Urinary bladder (tissue), 4 donors: ENCODE results near the gene SYNGR2. TPM values are rescaled to one million over a fixed set of nuclear protein-coding genes. Genes with fewer than 3 reads are reported as not detected.

Experiments
- DNase-seq: peaks from one replicate; pipeline ENCODE4 v3.0.0-alpha.2; 2015; ENCODE audit errors: extremely low spot score
- H3K27ac ChIP-seq: one replicate; pipeline ENCODE4 v1.5.1; 2013; ENCODE audit warnings: low read depth, mild to moderate bottlenecking, moderate library complexity
- H3K36me3 ChIP-seq: one replicate; pipeline ENCODE4 v1.6.1; 2013; ENCODE audit warnings: mild to moderate bottlenecking, moderate library complexity; ENCODE audit not compliant: insufficient read depth
- H3K4me1 ChIP-seq: one replicate; pipeline ENCODE4 v1.6.1; 2013; ENCODE audit warnings: mild to moderate bottlenecking, moderate library complexity; ENCODE audit not compliant: insufficient read depth
- H3K4me3 ChIP-seq: one replicate; pipeline ENCODE4 v1.5.1; 2013; ENCODE audit warnings: low read depth, low read length
- WGBS: extraction: QIAGEN DNeasy Blood & Tissue Kit; methylation state at CpG from one replicate; pipeline ENCODE4 v1.1.7; 2013; 5-methylcytosine and 5-hydroxymethylcytosine counted together
- polyA plus RNA-seq: library from polyadenylated mRNA; stranded (reverse); fragments of 200-250 nt; gene quantifications from one replicate; pipeline ENCODE4 v1.2.3, GENCODE V29; 2013
- small RNA-seq: library from RNA; depleted of rRNA; stranded (forward); fragments of <200 nt; gene quantifications from one replicate; pipeline ENCODE3, GENCODE V24; 2014
- total RNA-seq: library from RNA; depleted of rRNA; stranded (reverse); fragments of >200 nt; gene quantifications from one replicate; pipeline ENCODE4 v1.2.3, GENCODE V29; 2014
- donor health status: healthy with polysubstance abuse.
- donor health status: healthy.

Gene SYNGR2
- total and polyA plus RNA-seq, 2 donors = 15.0 to 79.7 TPM

DNA sequence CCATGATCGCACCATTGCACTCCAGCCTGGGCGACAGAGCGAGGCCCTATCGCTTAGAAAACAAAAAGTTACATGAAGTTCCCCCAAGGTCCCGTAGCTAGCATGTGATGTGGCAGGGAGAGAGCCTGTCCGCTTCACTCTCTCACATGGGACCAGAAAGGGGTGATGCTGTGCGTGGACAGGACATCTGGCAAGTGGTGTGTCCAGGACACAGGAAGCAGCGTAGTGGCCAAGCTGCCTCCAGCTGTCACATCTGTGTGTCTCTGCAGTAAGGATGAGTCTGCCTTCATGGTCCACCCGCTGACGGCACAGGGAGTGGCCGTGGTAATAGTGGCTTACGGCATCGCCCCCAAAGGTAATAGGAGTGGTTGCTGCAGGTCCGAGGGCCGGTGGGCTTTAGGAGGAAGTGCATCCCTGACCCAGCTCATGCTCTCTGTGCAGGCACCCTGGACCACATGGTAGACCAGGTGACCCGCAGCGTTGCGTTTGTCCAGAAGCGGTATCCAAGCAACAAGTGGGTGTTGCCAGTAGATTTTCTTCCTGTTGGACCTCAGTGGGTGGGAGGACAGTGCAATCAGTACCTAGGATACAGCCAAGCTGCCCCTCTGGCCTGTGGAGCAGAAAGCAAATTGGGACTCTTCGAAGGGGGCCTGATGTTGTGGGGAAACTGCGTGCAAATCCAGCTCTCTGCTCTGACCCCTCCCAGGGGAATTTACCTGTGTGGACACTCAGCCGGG, 36.2 kb downstream of the SYNGR2 start:
- DNase-seq = no peak
- WGBS = 92% methylated on average over 22 of the region's 22 CpGs
- Histone ChIP-seq H3K4me1 (no peaks in the 10 kb centered on the region), H3K4me3 (no peak overlapping the region), H3K36me3 (peaks cover 2% of the 10 kb centered on the region), H3K27ac (no peak overlapping the region)

DNA sequence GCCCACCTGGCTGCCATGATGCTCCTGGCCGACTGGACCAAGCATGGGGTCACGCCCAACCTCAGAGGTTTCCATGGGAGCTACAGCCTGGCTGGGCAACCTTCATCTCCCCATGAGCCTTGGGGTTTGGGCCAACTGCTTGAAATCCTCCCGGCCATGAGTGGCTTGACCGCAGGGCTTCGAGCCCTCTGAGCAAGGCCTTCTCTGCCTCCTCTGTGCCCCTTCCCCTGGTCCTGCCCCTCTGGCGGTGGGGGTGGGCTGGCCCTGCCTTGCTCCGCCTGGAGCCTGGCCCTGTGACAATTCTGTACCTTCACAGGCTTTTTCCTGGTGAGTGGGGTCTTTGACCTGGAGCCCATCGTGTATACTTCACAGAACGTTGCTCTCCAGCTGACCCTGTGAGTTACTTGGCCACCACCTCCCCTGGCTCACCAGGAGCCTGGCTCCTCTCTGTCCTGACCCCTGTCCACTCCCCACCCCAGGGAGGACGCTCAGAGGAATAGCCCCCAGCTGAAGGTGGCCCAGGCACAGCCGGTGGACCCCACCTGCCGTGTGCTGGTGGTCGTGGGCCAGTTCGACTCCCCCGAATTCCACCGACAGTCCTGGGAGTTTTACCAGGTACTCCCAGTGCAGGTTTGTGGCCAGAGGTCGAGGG, 36.9 kb downstream of the SYNGR2 start:
- WGBS = 91% methylated on average over 17 of the region's 17 CpGs
- Histone ChIP-seq H3K36me3 (peaks cover 2% of the 10 kb centered on the region), H3K27ac (no peak overlapping the region), H3K4me3 (no peak overlapping the region), H3K4me1 (no peaks in the 10 kb centered on the region)
- no peak for DNase-seq

DNA sequence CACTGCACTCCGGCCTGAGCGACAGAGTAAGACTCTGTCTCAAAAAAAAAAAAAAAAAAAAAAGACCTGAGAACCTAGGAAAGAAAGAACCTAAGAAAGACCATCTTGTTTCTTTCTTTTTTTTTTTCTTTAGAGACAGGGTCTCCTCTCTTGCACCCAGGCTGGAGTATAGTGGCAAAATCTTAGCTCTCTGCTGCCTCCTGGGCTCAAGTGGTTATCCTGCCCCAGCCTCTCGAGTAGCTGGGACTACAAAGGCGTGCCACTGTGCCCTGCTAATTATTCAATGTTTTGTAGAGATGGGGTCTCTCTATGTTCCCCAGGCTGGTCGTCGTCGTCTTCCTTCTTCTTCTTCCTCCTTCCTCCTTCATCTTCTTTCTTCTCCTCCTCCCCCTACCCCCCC, 37.9 kb downstream of the SYNGR2 start:
- no peak overlapping the region for H3K27ac ChIP-seq
- no peaks in the 10 kb centered on the region for H3K4me1 ChIP-seq
- H3K36me3 ChIP-seq = peaks cover 2% of the 10 kb centered on the region
- H3K4me3 ChIP-seq = no peak overlapping the region
- no peak for DNase-seq
- 78% methylated on average over 7 of the region's 7 CpGs for WGBS

DNA sequence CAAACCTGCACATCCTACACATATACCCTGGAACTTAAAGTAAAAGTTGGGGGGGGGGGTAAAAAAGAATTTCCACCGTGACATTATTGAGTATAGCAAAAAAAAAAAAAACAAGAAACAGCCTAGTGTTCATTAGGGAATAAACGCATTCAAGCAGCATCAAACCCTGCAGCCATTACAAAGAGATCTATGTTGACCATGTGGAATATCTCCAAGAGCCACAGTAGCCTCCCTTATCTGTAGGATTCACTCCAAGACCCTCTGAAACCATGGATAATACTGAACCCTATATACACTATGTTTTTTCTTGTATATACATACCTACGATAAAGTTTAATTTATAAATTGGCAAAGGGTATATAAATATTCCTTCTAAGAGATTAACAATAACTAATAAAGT, 40.1 kb downstream of the SYNGR2 start:
- DNase-seq = no peak
- no peaks in the 10 kb centered on the region for H3K4me1 ChIP-seq
- H3K36me3 ChIP-seq = peaks cover 2% of the 10 kb centered on the region
- 51% methylated on average over 3 of the region's 3 CpGs for WGBS
- no peak overlapping the region for H3K4me3 ChIP-seq
- H3K27ac ChIP-seq = no peak overlapping the region

DNA sequence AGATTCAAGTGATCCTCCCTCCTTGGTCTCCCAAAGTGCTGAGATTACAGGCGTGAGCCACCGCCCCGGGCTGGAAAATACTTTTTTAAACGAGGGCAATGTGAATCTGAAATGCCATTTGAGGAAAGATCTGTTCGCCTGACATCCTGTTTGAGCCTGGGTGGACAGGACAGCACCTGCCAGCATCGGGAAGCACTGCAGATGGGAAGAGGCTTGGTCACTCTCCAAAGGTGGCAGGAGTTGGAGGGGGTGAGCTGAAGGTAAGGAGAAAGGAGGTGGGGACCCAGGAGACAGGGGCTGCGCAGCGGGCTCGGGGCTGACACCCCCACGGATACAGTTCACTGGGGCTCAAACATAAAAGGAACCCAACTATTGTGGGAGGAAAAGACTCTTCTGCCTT, 41.7 kb downstream of the SYNGR2 start:
- Histone ChIP-seq H3K4me1 (peaks cover 2% of the 10 kb centered on the region), H3K4me3 (no peak overlapping the region), H3K36me3 (peaks cover 2% of the 10 kb centered on the region), H3K27ac (no peak overlapping the region)
- WGBS = 89% methylated on average over 10 of the region's 10 CpGs
- no peak for DNase-seq

DNA sequence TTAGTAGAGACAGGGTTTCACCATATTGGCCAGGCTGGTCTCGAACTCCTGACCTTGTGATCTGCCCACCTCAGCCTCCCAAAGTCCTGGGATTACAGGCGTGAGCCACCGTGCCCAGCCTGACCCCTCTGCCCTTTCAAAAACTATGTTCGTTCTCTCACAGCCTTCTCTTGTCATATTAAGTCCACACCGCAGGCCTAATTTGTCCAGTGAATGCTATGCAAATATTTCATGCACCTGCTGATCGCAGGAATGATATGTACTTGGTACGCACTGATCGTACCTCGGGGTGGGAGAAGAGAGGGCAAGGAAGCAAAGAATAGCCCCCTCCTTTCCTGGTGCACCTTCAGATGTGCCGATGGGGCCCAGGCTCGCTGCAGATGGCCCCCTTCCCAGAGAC, 42.7 kb downstream of the SYNGR2 start:
- whole genome bisulfite sequencing = 78% methylated on average over 11 of the region's 11 CpGs
- H3K4me1 ChIP-seq = peaks cover 2% of the 10 kb centered on the region
- no peak overlapping the region for H3K4me3 ChIP-seq
- H3K27ac ChIP-seq = no peak overlapping the region
- H3K36me3 ChIP-seq = peaks cover 2% of the 10 kb centered on the region
- no peak for DNase-seq

DNA sequence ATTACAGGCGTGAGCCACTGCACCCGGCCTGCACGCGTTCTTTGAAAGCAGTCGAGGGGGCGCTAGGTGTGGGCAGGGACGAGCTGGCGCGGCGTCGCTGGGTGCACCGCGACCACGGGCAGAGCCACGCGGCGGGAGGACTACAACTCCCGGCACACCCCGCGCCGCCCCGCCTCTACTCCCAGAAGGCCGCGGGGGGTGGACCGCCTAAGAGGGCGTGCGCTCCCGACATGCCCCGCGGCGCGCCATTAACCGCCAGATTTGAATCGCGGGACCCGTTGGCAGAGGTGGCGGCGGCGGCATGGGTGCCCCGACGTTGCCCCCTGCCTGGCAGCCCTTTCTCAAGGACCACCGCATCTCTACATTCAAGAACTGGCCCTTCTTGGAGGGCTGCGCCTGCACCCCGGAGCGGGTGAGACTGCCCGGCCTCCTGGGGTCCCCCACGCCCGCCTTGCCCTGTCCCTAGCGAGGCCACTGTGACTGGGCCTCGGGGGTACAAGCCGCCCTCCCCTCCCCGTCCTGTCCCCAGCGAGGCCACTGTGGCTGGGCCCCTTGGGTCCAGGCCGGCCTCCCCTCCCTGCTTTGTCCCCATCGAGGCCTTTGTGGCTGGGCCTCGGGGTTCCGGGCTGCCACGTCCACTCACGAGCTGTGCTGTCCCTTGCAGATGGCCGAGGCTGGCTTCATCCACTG, 45.8 kb downstream of the SYNGR2 start, which contains the start of gene BIRC5:
Gene BIRC5, plus strand, starts transcription at position 238 of the 690 bp plus-strand sequence. Its CDS starts 64 bp downstream, at position 302.
- WGBS = under 1% methylated on average over 60 of the region's 60 CpGs
- Histone ChIP-seq H3K36me3 (no peaks in the 10 kb centered on the region), H3K4me1 (peaks cover 2% of the 10 kb centered on the region), H3K4me3 (peak within 1 kb of the TSS; percentile 14), H3K27ac (no peak within 1 kb of the TSS)
- peak; percentile 61 for DNase-seq

DNA sequence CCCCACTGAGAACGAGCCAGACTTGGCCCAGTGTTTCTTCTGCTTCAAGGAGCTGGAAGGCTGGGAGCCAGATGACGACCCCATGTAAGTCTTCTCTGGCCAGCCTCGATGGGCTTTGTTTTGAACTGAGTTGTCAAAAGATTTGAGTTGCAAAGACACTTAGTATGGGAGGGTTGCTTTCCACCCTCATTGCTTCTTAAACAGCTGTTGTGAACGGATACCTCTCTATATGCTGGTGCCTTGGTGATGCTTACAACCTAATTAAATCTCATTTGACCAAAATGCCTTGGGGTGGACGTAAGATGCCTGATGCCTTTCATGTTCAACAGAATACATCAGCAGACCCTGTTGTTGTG, 46.3 kb downstream of the SYNGR2 start:
- H3K27ac ChIP-seq = no peak overlapping the region
- peaks cover 2% of the 10 kb centered on the region for H3K4me1 ChIP-seq
- H3K36me3 ChIP-seq = no peaks in the 10 kb centered on the region
- DNase-seq = no peak
- 11% methylated on average over 5 of the region's 5 CpGs for WGBS
- H3K4me3 ChIP-seq = no peak overlapping the region

DNA sequence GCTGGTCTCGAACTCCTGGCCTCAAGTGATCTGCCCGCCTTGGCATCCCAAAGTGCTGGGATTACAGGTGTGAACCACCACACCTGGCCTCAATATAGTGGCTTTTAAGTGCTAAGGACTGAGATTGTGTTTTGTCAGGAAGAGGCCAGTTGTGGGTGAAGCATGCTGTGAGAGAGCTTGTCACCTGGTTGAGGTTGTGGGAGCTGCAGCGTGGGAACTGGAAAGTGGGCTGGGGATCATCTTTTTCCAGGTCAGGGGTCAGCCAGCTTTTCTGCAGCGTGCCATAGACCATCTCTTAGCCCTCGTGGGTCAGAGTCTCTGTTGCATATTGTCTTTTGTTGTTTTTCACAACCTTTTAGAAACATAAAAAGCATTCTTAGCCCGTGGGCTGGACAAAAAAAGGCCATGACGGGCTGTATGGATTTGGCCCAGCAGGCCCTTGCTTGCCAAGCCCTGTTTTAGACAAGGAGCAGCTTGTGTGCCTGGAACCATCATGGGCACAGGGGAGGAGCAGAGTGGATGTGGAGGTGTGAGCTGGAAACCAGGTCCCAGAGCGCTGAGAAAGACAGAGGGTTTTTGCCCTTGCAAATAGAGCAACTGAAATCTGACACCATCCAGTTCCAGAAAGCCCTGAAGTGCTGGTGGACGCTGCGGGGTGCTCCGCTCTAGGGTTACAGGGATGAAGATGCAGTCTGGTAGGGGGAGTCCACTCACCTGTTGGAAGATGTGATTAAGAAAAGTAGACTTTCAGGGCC, 51.2 kb downstream of the SYNGR2 start:
- no peaks in the 10 kb centered on the region for H3K36me3 ChIP-seq
- H3K4me3 ChIP-seq = no peak overlapping the region
- H3K27ac ChIP-seq = no peak overlapping the region
- no peaks in the 10 kb centered on the region for H3K4me1 ChIP-seq
- DNase-seq = no peak
- 86% methylated on average over 11 of the region's 11 CpGs for WGBS

Small RNAs within 50 kb of the gene (small RNA-seq; reads per million reads assigned to genes)
- not detected for gene AC087645.1

Other genes starting within 250 kb of the SYNGR2 start
- 17.8 TPM for gene TNRC6C, start 209.9 kb upstream of the SYNGR2 start, total RNA-seq
- 7.1 TPM for gene TNRC6C, start 209.9 kb upstream of the SYNGR2 start, polyA plus RNA-seq
- gene TMC6, start 39.8 kb upstream of the SYNGR2 start, total RNA-seq = 19.5 TPM
- 23.4 TPM for gene TMC6, start 39.8 kb upstream of the SYNGR2 start, polyA plus RNA-seq
- gene TMC8, start 37.8 kb upstream of the SYNGR2 start, total RNA-seq = 2.7 TPM
- gene TMC8, start 37.8 kb upstream of the SYNGR2 start, polyA plus RNA-seq = 3.6 TPM
- 0.63 TPM for gene C17orf99, start 22.2 kb upstream of the SYNGR2 start, total RNA-seq
- not detected for gene C17orf99, start 22.2 kb upstream of the SYNGR2 start, polyA plus RNA-seq
- 16.2 TPM for gene TK1, start 18.5 kb downstream of the SYNGR2 start, total RNA-seq
- gene TK1, start 18.5 kb downstream of the SYNGR2 start, polyA plus RNA-seq = 3.2 TPM
- gene AFMID, start 18.8 kb downstream of the SYNGR2 start, total RNA-seq = 23.5 TPM
- gene AFMID, start 18.8 kb downstream of the SYNGR2 start, polyA plus RNA-seq = 23.5 TPM
- 19.7 TPM for gene BIRC5, start 45.7 kb downstream of the SYNGR2 start, total RNA-seq
- gene BIRC5, start 45.7 kb downstream of the SYNGR2 start, polyA plus RNA-seq = 0.49 TPM
- not detected for gene TMEM235, start 63.0 kb downstream of the SYNGR2 start, total RNA-seq
- gene TMEM235, start 63.0 kb downstream of the SYNGR2 start, polyA plus RNA-seq = not detected
- gene SOCS3, start 191.5 kb downstream of the SYNGR2 start, total RNA-seq = 16.5 TPM
- gene SOCS3, start 191.5 kb downstream of the SYNGR2 start, polyA plus RNA-seq = 152 TPM
- gene PGS1, start 210.1 kb downstream of the SYNGR2 start, total RNA-seq = 33.7 TPM
- gene PGS1, start 210.1 kb downstream of the SYNGR2 start, polyA plus RNA-seq = 44.0 TPM